Measurements from ENCODE around the gene DSCAML1. TPM values are rescaled to one million over a fixed set of nuclear protein-coding genes. Genes with fewer than 3 reads are reported as not detected.

Gene DSCAML1
- total RNA-seq, 1 experiment from 2014 or later: 0.03 TPM

- H3K36me3 ChIP-seq: no peaks in the 10 kb centered on the region
- H3K4me3 ChIP-seq: no peak overlapping the region
- H3K9me3 ChIP-seq (replicated peaks): no peaks in the 10 kb centered on the region
- H3K27me3 ChIP-seq (replicated peaks): no peaks in the 10 kb centered on the region
- H3K4me1 ChIP-seq (replicated peaks): no peaks in the 10 kb centered on the region
- DNase-seq (ENCODE audit: low read depth in 1 of 2, low spot score in 2 of 2): no peak
- no peak overlapping the region for H3K27ac ChIP-seq
Measured at GRCh38 chr11:117807482-117808327, 10.7 kb upstream of the DSCAML1 start.

GRCh38 chr11:117806846-117807245 is 9.8 kb upstream of the DSCAML1 start:
- no peaks in the 10 kb centered on the region for H3K36me3 ChIP-seq
- no peaks in the 10 kb centered on the region for H3K4me1 ChIP-seq (replicated peaks)
- H3K4me3 ChIP-seq: no peak overlapping the region
- DNase-seq (ENCODE audit: low read depth in 1 of 2, low spot score in 2 of 2): no peak
- H3K27me3 ChIP-seq (replicated peaks): no peaks in the 10 kb centered on the region
- H3K27ac ChIP-seq: no peak overlapping the region
- no peaks in the 10 kb centered on the region for H3K9me3 ChIP-seq (replicated peaks)

- Histone ChIP-seq H3K9me3 (replicated peaks) (no peaks in the 10 kb centered on the region), H3K27me3 (replicated peaks) (no peaks in the 10 kb centered on the region), H3K4me1 (replicated peaks) (no peaks in the 10 kb centered on the region), H3K27ac (no peak overlapping the region), H3K4me3 (no peak overlapping the region), H3K36me3 (no peaks in the 10 kb centered on the region)
- no peak for DNase-seq (ENCODE audit: low read depth in 1 of 2, low spot score in 2 of 2)
Measured at GRCh38 chr11:117805045-117805444, 8.0 kb upstream of the DSCAML1 start.

GRCh38 chr11:117803896-117804295 is 6.9 kb upstream of the DSCAML1 start:
- H3K36me3 ChIP-seq: no peaks in the 10 kb centered on the region
- H3K9me3 ChIP-seq (replicated peaks): no peaks in the 10 kb centered on the region
- DNase-seq (ENCODE audit: low read depth in 1 of 2, low spot score in 2 of 2): no peak
- H3K27ac ChIP-seq: no peak overlapping the region
- no peaks in the 10 kb centered on the region for H3K27me3 ChIP-seq (replicated peaks)
- H3K4me1 ChIP-seq (replicated peaks): no peaks in the 10 kb centered on the region
- no peak overlapping the region for H3K4me3 ChIP-seq

GRCh38 chr11:117799634-117800033 is 2.6 kb upstream of the DSCAML1 start:
- Histone ChIP-seq H3K4me1 (replicated peaks) (no peaks in the 10 kb centered on the region), H3K27ac (no peak overlapping the region), H3K9me3 (replicated peaks) (no peaks in the 10 kb centered on the region), H3K27me3 (replicated peaks) (peaks cover 10% of the 10 kb centered on the region; the same call in 1 of the 2 replicates), H3K4me3 (no peak overlapping the region), H3K36me3 (no peaks in the 10 kb centered on the region)
- DNase-seq (ENCODE audit: low read depth in 1 of 2, low spot score in 2 of 2): no peak

GRCh38 chr11:117796456-117796871 is 552 bp downstream of the DSCAML1 start:
- DNase-seq (ENCODE audit: low read depth in 1 of 2, low spot score in 2 of 2): no peak
- Histone ChIP-seq H3K27me3 (replicated peaks) (peaks cover 10% of the 10 kb centered on the region; the same call in 1 of the 2 replicates), H3K4me1 (replicated peaks) (no peaks in the 10 kb centered on the region), H3K4me3 (no peak overlapping the region), H3K36me3 (no peaks in the 10 kb centered on the region), H3K27ac (no peak overlapping the region), H3K9me3 (replicated peaks) (no peaks in the 10 kb centered on the region)

GRCh38 chr11:117795638-117796455 is 1.2 kb downstream of the DSCAML1 start:
- Histone ChIP-seq H3K9me3 (replicated peaks) (no peaks in the 10 kb centered on the region), H3K4me1 (replicated peaks) (no peaks in the 10 kb centered on the region), H3K27ac (no peak overlapping the region), H3K4me3 (no peak overlapping the region), H3K36me3 (no peaks in the 10 kb centered on the region), H3K27me3 (replicated peaks) (peaks cover 10% of the 10 kb centered on the region; the same call in 1 of the 2 replicates)
- no peak for DNase-seq (ENCODE audit: low read depth in 1 of 2, low spot score in 2 of 2)

GRCh38 chr11:117794772-117795629 is 2.0 kb downstream of the DSCAML1 start:
- Histone ChIP-seq H3K4me3 (no peak overlapping the region), H3K9me3 (replicated peaks) (no peaks in the 10 kb centered on the region), H3K36me3 (no peaks in the 10 kb centered on the region), H3K4me1 (replicated peaks) (no peaks in the 10 kb centered on the region), H3K27me3 (replicated peaks) (peaks cover 10% of the 10 kb centered on the region; the same call in 1 of the 2 replicates), H3K27ac (no peak overlapping the region)
- no peak for DNase-seq (ENCODE audit: low read depth in 1 of 2, low spot score in 2 of 2)

GRCh38 chr11:117794135-117794534 is 2.9 kb downstream of the DSCAML1 start:
- Histone ChIP-seq H3K4me3 (no peak overlapping the region), H3K9me3 (replicated peaks) (no peaks in the 10 kb centered on the region), H3K4me1 (replicated peaks) (no peaks in the 10 kb centered on the region), H3K36me3 (no peaks in the 10 kb centered on the region), H3K27ac (no peak overlapping the region), H3K27me3 (replicated peaks) (peaks cover 10% of the 10 kb centered on the region; the same call in 1 of the 2 replicates)
- no peak for DNase-seq (ENCODE audit: low read depth in 1 of 2, low spot score in 2 of 2)

- H3K27ac ChIP-seq: no peak overlapping the region
- H3K4me3 ChIP-seq: no peak overlapping the region
- no peaks in the 10 kb centered on the region for H3K4me1 ChIP-seq (replicated peaks)
- H3K27me3 ChIP-seq (replicated peaks): peaks cover 10% of the 10 kb centered on the region; the same call in 1 of the 2 replicates
- no peaks in the 10 kb centered on the region for H3K36me3 ChIP-seq
- no peak for DNase-seq (ENCODE audit: low read depth in 1 of 2, low spot score in 2 of 2)
- H3K9me3 ChIP-seq (replicated peaks): no peaks in the 10 kb centered on the region
Measured at GRCh38 chr11:117793583-117793982, 3.4 kb downstream of the DSCAML1 start.

GRCh38 chr11:117792992-117793391 is 4.0 kb downstream of the DSCAML1 start:
- H3K27ac ChIP-seq: no peak overlapping the region
- H3K36me3 ChIP-seq: no peaks in the 10 kb centered on the region
- H3K4me1 ChIP-seq (replicated peaks): no peaks in the 10 kb centered on the region
- no peaks in the 10 kb centered on the region for H3K9me3 ChIP-seq (replicated peaks)
- no peak overlapping the region for H3K4me3 ChIP-seq
- peaks cover 10% of the 10 kb centered on the region; the same call in 1 of the 2 replicates for H3K27me3 ChIP-seq (replicated peaks)
- DNase-seq (ENCODE audit: low read depth in 1 of 2, low spot score in 2 of 2): no peak

GRCh38 chr11:117792241-117792640 is 4.8 kb downstream of the DSCAML1 start:
- H3K4me3 ChIP-seq: no peak overlapping the region
- H3K27me3 ChIP-seq (replicated peaks): peaks cover 10% of the 10 kb centered on the region; the same call in 1 of the 2 replicates
- no peaks in the 10 kb centered on the region for H3K4me1 ChIP-seq (replicated peaks)
- DNase-seq (ENCODE audit: low read depth in 1 of 2, low spot score in 2 of 2): no peak
- H3K36me3 ChIP-seq: no peaks in the 10 kb centered on the region
- no peaks in the 10 kb centered on the region for H3K9me3 ChIP-seq (replicated peaks)
- H3K27ac ChIP-seq: no peak overlapping the region

- no peak overlapping the region for H3K4me3 ChIP-seq
- H3K27me3 ChIP-seq (replicated peaks): no peaks in the 10 kb centered on the region
- DNase-seq (ENCODE audit: low read depth in 1 of 2, low spot score in 2 of 2): no peak
- H3K36me3 ChIP-seq: no peaks in the 10 kb centered on the region
- no peaks in the 10 kb centered on the region for H3K4me1 ChIP-seq (replicated peaks)
- no peaks in the 10 kb centered on the region for H3K9me3 ChIP-seq (replicated peaks)
- no peak overlapping the region for H3K27ac ChIP-seq
Measured at GRCh38 chr11:117790279-117790678, 6.7 kb downstream of the DSCAML1 start.
